Immature natural killer cell (primary cell): ENCODE measurements around the gene TRDN. TPM values are rescaled to one million over a fixed set of nuclear protein-coding genes. Genes with fewer than 3 reads are reported as not detected.

Experiments used
- polyA plus RNA-seq, 3 donors: library from polyadenylated mRNA; unstranded; fragments of 300-500 nt; fragmentation: Illumina TruSeq; gene quantifications; one replicate each; pipeline ENCODE4 v1.2.3, GENCODE V29; 2021

Gene TRDN
- polyA plus RNA-seq, 3 donors from 2014 or later, result not detected

Other genes with a start within 250 kb of the TRDN start
- not detected for gene NKAIN2, start 166.9 kb upstream of the TRDN start, polyA plus RNA-seq